Spleen (tissue), 11 donors: ENCODE measurements around the gene PHACTR1. TPM values are rescaled to one million over a fixed set of nuclear protein-coding genes. Genes with fewer than 3 reads are reported as not detected.

Experiments used
- DNase-seq: peaks from one replicate; pipeline ENCODE4 v3.0.0-alpha.2; 2020
- H3K27ac ChIP-seq, 8 donors: fragments of 200-600 bp; sonication (generic) in 7 of 8; 1 replicate in 4 of 8; 2 replicates in 4 of 8; pipeline versions ENCODE4 v1.5.0 to v1.8.0; 2016 to 2021; ENCODE audit warnings: inconsistent platforms in 4 of 8, mild to moderate bottlenecking in 4 of 8, moderate library complexity in 1 of 8
- H3K27me3 ChIP-seq, 7 donors: fragments of 200-600 bp; sonication (generic) in 6 of 7; replicated peaks in 1 of 7; 1 replicate in 4 of 7; 2 replicates in 3 of 7; pipeline versions ENCODE4 v1.5.0 to v1.8.0; 2016 to 2021; ENCODE audit warnings: inconsistent platforms in 3 of 7, mild to moderate bottlenecking in 1 of 7
- H3K36me3 ChIP-seq, 6 donors: fragments of 200-600 bp; sonication (generic) in 5 of 6; 1 replicate in 4 of 6; 2 replicates in 2 of 6; pipeline versions ENCODE4 v1.5.0 to v1.8.0; 2016 to 2021; ENCODE audit warnings: inconsistent platforms in 2 of 6
- H3K4me1 ChIP-seq, 6 donors: fragments of 200-600 bp; sonication (generic) in 5 of 6; 1 replicate in 3 of 6; 2 replicates in 3 of 6; pipeline versions ENCODE4 v1.5.0 to v1.8.0; 2016 to 2021; ENCODE audit warnings: inconsistent platforms in 3 of 6
- H3K4me3 ChIP-seq, 8 donors: fragments of 200-600 bp; sonication (generic) in 7 of 8; 1 replicate in 4 of 8; 2 replicates in 4 of 8; pipeline versions ENCODE4 v1.5.0 to v1.8.0; 2016 to 2021; ENCODE audit warnings: inconsistent platforms in 4 of 8, mild to moderate bottlenecking in 4 of 8, moderate library complexity in 2 of 8
- H3K9me3 ChIP-seq, 8 donors: fragments of 200-600 bp; sonication (generic) in 7 of 8; 1 replicate in 4 of 8; 2 replicates in 4 of 8; pipeline versions ENCODE4 v1.5.0 to v1.8.0; 2016 to 2021; ENCODE audit warnings: inconsistent platforms in 4 of 8
- POLR2A ChIP-seq, 3 donors: fragments of 450-650 bp; IDR thresholded peaks; one replicate each; pipeline ENCODE4 v1.5.1; 2017; ENCODE audit warnings: antibody characterized with exemption in 3 of 3, mild to moderate bottlenecking in 1 of 3
- POLR2AphosphoS5 ChIP-seq, 3 donors: sonication (generic); formaldehyde crosslinking; IDR thresholded peaks; one replicate each; pipeline ENCODE4 v1.5.1; 2017; ENCODE audit warnings: antibody characterized with exemption in 3 of 3
- WGBS, 5 donors: extraction: QIAGEN DNeasy Blood & Tissue Kit in 3 of 5; methylation state at CpG; one replicate each; pipeline versions ENCODE4 v1.1.5 to v1.1.7; 2013 to 2018; 5-methylcytosine and 5-hydroxymethylcytosine counted together
- intact Hi-C: fragments of 100-400 bp; cut with DNase I; formaldehyde crosslinking; loops from one replicate; pipeline ENCODE4 v1.15.0; 2023; ENCODE audit warnings: low total_unique reads
- polyA plus RNA-seq, 3 donors: library from polyadenylated mRNA; stranded (reverse); fragments of 200-250 nt; gene quantifications; one replicate each; pipeline ENCODE4 v1.2.1, GENCODE V29; 2013
- total RNA-seq, 7 donors: library from RNA; depleted of rRNA in 3 of 7; stranded (reverse); fragments of >200 nt in 3 of 7; fragmentation: NEBNext Ultra II Directional in 4 of 7; extraction: Animal tissue kit (Norgen Biotek cat#: 25700) in 4 of 7; gene quantifications; one replicate each; pipeline versions ENCODE4 v1.1.0 to v1.2.1, GENCODE V29; 2016 to 2021
- TF ChIP-seq, protein P1 (sequence below), 11 experiments: fragments of 200-600 bp in 7 of 11; fragments of 450-650 bp in 4 of 11; sonication (generic) in 4 of 11; IDR thresholded peaks in 8 of 11; conservative IDR thresholded peaks in 3 of 11; 1 replicate in 7 of 11; 2 replicates in 4 of 11; pipeline versions ENCODE4 v1.4.0 to v1.8.0; 2016 to 2021; ENCODE audit warnings: antibody characterized with exemption in 11 of 11, inconsistent platforms in 4 of 11, mild to moderate bottlenecking in 1 of 11
- donor health status: healthy with polysubstance abuse.
- donor health status: DM: no; HTN: no; CAD: no; lungs with moderate emphysema.
- donor health status: DM: no; HTN: no; CAD: no.
- donor health status: Bipolar disorder and iron deficiency.
- donor health status: healthy.
- donor health status: DM: no; HTN: no; CAD: no.
- donor health status: DM: yes; HTN: yes; CAD: no.

Gene PHACTR1
- total and polyA plus RNA-seq, 10 donors: 8.5 to 45.3 (median 30.8) TPM

DNA sequence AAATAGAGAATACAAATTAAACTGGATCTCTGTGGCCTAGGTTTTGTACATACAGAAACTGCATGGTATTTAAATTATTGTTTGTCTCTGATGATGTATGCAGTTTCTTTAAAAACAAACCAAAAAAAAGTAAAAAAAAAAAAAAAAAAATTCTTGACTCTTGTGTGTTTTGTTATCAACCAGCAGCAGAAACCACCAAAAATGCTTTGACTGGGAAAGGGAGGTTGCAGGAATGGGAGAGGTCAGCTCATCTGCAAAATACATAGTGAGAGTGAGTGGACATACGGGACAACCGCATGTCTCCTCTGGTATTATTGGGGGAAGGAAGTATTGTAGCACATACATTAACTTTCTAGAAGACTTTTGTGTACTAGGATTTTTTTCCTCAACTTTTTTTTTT is 573.8 kb downstream of the PHACTR1 start:
- peaks cover 0 to 21% (median 17%) of the 10 kb centered on the region in 8 donors for H3K9me3 ChIP-seq
- intact Hi-C loops: no loop called here
- DNase-seq: no peak
- TF ChIP-seq POLR2A (IDR thresholded peaks at IDR 0.05): no peak
- TF ChIP-seq POLR2AphosphoS5 (IDR thresholded peaks at IDR 0.05): no peak
- TF ChIP-seq, protein P1, sequence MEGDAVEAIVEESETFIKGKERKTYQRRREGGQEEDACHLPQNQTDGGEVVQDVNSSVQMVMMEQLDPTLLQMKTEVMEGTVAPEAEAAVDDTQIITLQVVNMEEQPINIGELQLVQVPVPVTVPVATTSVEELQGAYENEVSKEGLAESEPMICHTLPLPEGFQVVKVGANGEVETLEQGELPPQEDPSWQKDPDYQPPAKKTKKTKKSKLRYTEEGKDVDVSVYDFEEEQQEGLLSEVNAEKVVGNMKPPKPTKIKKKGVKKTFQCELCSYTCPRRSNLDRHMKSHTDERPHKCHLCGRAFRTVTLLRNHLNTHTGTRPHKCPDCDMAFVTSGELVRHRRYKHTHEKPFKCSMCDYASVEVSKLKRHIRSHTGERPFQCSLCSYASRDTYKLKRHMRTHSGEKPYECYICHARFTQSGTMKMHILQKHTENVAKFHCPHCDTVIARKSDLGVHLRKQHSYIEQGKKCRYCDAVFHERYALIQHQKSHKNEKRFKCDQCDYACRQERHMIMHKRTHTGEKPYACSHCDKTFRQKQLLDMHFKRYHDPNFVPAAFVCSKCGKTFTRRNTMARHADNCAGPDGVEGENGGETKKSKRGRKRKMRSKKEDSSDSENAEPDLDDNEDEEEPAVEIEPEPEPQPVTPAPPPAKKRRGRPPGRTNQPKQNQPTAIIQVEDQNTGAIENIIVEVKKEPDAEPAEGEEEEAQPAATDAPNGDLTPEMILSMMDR (IDR thresholded peaks at IDR 0.05 in 8 of 11, conservative IDR thresholded peaks at IDR 0.05 in 3 of 11): no peak
- WGBS, 5 donors: 97 to 100% (median 98%) methylated on average over 2 of the region's 2 CpGs
- H3K27me3 ChIP-seq: no peaks in the 10 kb centered on the region
- no peak overlapping the region for H3K4me3 ChIP-seq
- peak overlapping the region in 1 of 8 donors; percentile 23 for H3K27ac ChIP-seq
- H3K36me3 ChIP-seq: peaks cover 0 to 100% (median 42%) of the 10 kb centered on the region in 6 donors
- peaks cover 0 to 32% (median 17%) of the 10 kb centered on the region in 6 donors for H3K4me1 ChIP-seq

DNA sequence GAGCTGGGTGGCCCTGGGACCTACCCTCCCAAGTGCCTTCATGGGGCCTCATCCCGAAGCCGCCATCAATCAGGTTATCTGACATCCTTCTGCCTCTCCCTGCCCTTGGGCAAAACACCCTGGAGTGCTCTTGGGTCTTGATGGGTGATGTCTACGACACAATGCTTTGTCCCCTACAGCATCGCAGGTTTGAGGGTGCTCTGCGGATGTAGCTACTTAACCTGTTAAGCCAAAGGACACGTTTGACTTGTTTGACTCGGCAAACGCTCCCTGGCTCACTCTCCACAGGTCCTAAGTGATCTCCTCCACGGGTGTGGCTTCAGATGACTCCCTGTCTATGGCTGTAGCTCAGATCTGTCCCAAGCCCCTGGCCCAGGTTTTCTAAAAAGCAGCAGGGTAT is 576.2 kb downstream of the PHACTR1 start:
- H3K27ac ChIP-seq: no peak overlapping the region
- TF ChIP-seq, protein P1 (IDR thresholded peaks at IDR 0.05 in 8 of 11, conservative IDR thresholded peaks at IDR 0.05 in 3 of 11): no peak
- TF ChIP-seq POLR2A (IDR thresholded peaks at IDR 0.05) (no peak), POLR2AphosphoS5 (IDR thresholded peaks at IDR 0.05) (no peak)
- intact Hi-C loops: no loop called here
- peaks cover 0 to 33% (median 6%) of the 10 kb centered on the region in 6 donors for H3K4me1 ChIP-seq
- no peak for DNase-seq
- no peaks in the 10 kb centered on the region for H3K27me3 ChIP-seq
- peaks cover 0 to 5% (median 1%) of the 10 kb centered on the region in 8 donors for H3K9me3 ChIP-seq
- peaks cover 0 to 98% (median 22%) of the 10 kb centered on the region in 6 donors for H3K36me3 ChIP-seq
- WGBS, 5 donors: 93 to 96% (median 95%) methylated on average over 9 of the region's 9 CpGs
- H3K4me3 ChIP-seq: no peak overlapping the region

DNA sequence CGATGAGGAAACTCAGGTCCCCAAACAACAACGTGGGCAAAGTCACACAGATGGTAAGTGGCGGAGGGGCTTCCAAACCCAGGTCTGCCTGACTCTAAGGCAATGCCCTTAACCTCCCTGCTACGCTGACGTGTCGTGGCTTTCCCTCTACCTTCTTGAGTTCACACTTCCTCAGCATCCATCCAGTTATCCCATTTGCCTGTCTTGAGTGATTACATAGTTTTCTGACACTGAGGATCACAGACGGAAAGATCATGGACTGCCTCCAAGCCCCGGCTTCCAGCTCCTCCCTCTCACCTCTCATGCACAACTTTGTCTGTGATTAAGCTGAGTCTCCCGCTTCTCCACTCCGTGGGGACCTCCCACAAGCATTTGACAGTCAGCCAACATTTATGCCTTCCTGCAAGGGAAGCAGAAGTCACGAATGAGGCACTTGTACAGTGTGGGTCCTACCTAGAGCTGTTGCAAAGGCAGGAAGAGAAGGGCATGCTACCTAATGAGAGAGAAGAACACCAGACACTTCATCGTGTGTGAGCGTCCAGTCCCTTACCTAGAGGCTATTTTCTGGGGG is 578.0 kb downstream of the PHACTR1 start:
- H3K27me3 ChIP-seq: no peaks in the 10 kb centered on the region
- peaks cover 0 to 47% (median 6%) of the 10 kb centered on the region in 6 donors for H3K4me1 ChIP-seq
- TF ChIP-seq POLR2A (IDR thresholded peaks at IDR 0.05) (no peak), POLR2AphosphoS5 (IDR thresholded peaks at IDR 0.05) (peak in 1 of 3 donors; percentile 9)
- TF ChIP-seq, protein P1 (IDR thresholded peaks at IDR 0.05 in 8 of 11, conservative IDR thresholded peaks at IDR 0.05 in 3 of 11): no peak
- 59 to 69% (median 61%) methylated on average over 13 of the region's 13 CpGs for WGBS, 5 donors
- H3K36me3 ChIP-seq: peaks cover 0 to 95% (median 20%) of the 10 kb centered on the region in 6 donors
- no peak for DNase-seq
- peak overlapping the region in 1 of 8 donors; percentile 10 for H3K4me3 ChIP-seq
- intact Hi-C loops: no loop called here
- H3K9me3 ChIP-seq: no peaks in the 10 kb centered on the region
- peak overlapping the region in 4 of 8 donors; percentile 24 to 55 (median 45) for H3K27ac ChIP-seq

DNA sequence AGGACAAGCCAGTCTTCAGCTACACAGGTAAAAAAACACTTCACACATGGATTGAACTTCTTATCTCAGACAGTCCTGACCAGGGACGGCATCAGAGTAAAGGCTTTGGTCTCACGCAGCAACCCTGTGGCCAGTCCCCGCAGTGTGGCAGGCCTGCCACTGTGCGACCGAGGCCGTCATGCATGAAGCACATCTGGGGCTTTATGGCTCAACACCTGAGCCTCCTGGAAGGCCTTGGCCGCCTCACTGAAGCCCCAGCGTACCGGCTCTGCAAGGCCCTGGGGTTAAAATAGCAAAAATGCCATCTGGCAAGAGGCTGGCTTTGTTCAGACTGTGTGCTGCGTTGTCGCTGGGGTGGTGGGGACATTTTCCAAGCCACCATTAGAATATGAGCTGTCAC is 579.0 kb downstream of the PHACTR1 start:
- Histone ChIP-seq H3K36me3 (peaks cover 0 to 95% (median 22%) of the 10 kb centered on the region in 6 donors), H3K27me3 (no peaks in the 10 kb centered on the region), H3K4me1 (peaks cover 0 to 55% (median 6%) of the 10 kb centered on the region in 6 donors), H3K27ac (peak overlapping the region in 3 of 8 donors; percentile 24 to 47 (median 43)), H3K9me3 (no peaks in the 10 kb centered on the region), H3K4me3 (no peak overlapping the region)
- intact Hi-C loops: no loop called here
- no peak for DNase-seq
- WGBS, 5 donors: 67 to 90% (median 76%) methylated on average over 5 to 11 of the region's 11 CpGs
- TF ChIP-seq POLR2A (IDR thresholded peaks at IDR 0.05) (no peak), POLR2AphosphoS5 (IDR thresholded peaks at IDR 0.05) (no peak)
- TF ChIP-seq, protein P1 (IDR thresholded peaks at IDR 0.05 in 8 of 11, conservative IDR thresholded peaks at IDR 0.05 in 3 of 11): no peak
